A673 (cell line): ENCODE results near the gene GPATCH2.

Experiments used
- CTCF ChIP-seq: fragments of 300-800, 200-600 bp; sonication (generic); conservative IDR thresholded peaks from 2 replicates; pipeline ENCODE4 v1.5.1; 2017; ENCODE audit warnings: low read depth, mild to moderate bottlenecking, antibody characterized with exemption, low read length, moderate library complexity, mixed read lengths
- EZH2 ChIP-seq: fragments of 200-600 bp; sonication (generic); IDR thresholded peaks from 2 replicates; pipeline ENCODE4 v1.6.1; 2017; ENCODE audit warnings: borderline replicate concordance, low read depth, mild to moderate bottlenecking, mixed read lengths, antibody characterized with exemption, low read length; ENCODE audit not compliant: poor library complexity, severe bottlenecking

- TF ChIP-seq CTCF (no peak), EZH2 (no peak)
Measured at GRCh38 chr1:217498209-217498608, 132.7 kb downstream of the GPATCH2 start.
